CD14-positive monocyte (primary cell): ENCODE results near the gene SLC24A5. TPM values are rescaled to one million over a fixed set of nuclear protein-coding genes. Genes with fewer than 3 reads are reported as not detected.

Experiments used
- DNase-seq, 3 donors: peaks; one replicate each; pipeline ENCODE4 v3.0.0-alpha.2; 2011 to 2022
- H2AFZ ChIP-seq: 2 replicates; pipeline ENCODE4 v1.6.0; 2012; ENCODE audit warnings: mild to moderate bottlenecking, low read depth, low read length, inconsistent platforms; ENCODE audit not compliant: insufficient read depth, poor library complexity, severe bottlenecking
- H3K27ac ChIP-seq, 2 donors: 1 replicate in 1 of 2; 2 replicates in 1 of 2; pipeline ENCODE4 v1.5.1; 2012 to 2013; ENCODE audit warnings: low read length in 2 of 2, control low read depth in 1 of 2, inconsistent platforms in 1 of 2, low read depth in 1 of 2, mild to moderate bottlenecking in 1 of 2
- H3K27me3 ChIP-seq, 2 donors: one replicate each; pipeline versions ENCODE4 v1.6.0 to v1.6.1; 2011 to 2013; ENCODE audit warnings: low read length in 2 of 2; ENCODE audit not compliant: control insufficient read depth in 2 of 2, insufficient read depth in 2 of 2
- H3K36me3 ChIP-seq, 2 donors: replicated peaks in 1 of 2; 1 replicate in 1 of 2; 2 replicates in 1 of 2; pipeline versions ENCODE4 v1.5.1 to v1.6.1; 2012 to 2013; ENCODE audit warnings: low read length in 2 of 2, control low read depth in 1 of 2, inconsistent platforms in 1 of 2, mild to moderate bottlenecking in 1 of 2; ENCODE audit not compliant: insufficient read depth in 2 of 2, control insufficient read depth in 1 of 2
- H3K4me1 ChIP-seq, 2 donors: 1 replicate in 1 of 2; 2 replicates in 1 of 2; pipeline versions ENCODE4 v1.5.1 to v1.6.1; 2012 to 2013; ENCODE audit warnings: low read length in 2 of 2, control low read depth in 1 of 2, inconsistent platforms in 1 of 2, mild to moderate bottlenecking in 1 of 2, moderate library complexity in 1 of 2; ENCODE audit not compliant: insufficient read depth in 2 of 2, control insufficient read depth in 1 of 2
- H3K4me2 ChIP-seq: replicated peaks from 2 replicates; pipeline ENCODE3; 2012; ENCODE audit warnings: low read length, moderate library complexity, mild to moderate bottlenecking; ENCODE audit not compliant: poor library complexity, severe bottlenecking; ENCODE audit errors: extremely low read depth
- H3K4me3 ChIP-seq, 3 experiments: fragments of 200-600 bp in 1 of 3; sonication (generic) in 1 of 3; replicated peaks in 1 of 3; 1 replicate in 2 of 3; 2 replicates in 1 of 3; pipeline ENCODE4 v1.5.1; 2011 to 2013; ENCODE audit warnings: low read length in 3 of 3, mild to moderate bottlenecking in 3 of 3, control low read depth in 2 of 3, low read depth in 2 of 3, inconsistent platforms in 1 of 3, moderate library complexity in 1 of 3
- H3K79me2 ChIP-seq: 2 replicates; pipeline ENCODE4 v1.6.0; 2012; ENCODE audit warnings: mild to moderate bottlenecking, control low read depth, inconsistent platforms, low read length, moderate library complexity; ENCODE audit not compliant: insufficient read depth
- H3K9ac ChIP-seq: 2 replicates; pipeline ENCODE4 v1.6.0; 2017; ENCODE audit warnings: low read length, mild to moderate bottlenecking; ENCODE audit not compliant: insufficient read depth, poor library complexity, severe bottlenecking
- H3K9me3 ChIP-seq, 2 donors: replicated peaks in 1 of 2; 1 replicate in 1 of 2; 2 replicates in 1 of 2; pipeline versions ENCODE4 v1.5.1 to v1.6.1; 2012 to 2013; ENCODE audit warnings: low read length in 2 of 2, control low read depth in 1 of 2; ENCODE audit not compliant: control insufficient read depth in 1 of 2, insufficient read depth in 1 of 2
- H4K20me1 ChIP-seq: 2 replicates; pipeline ENCODE4 v1.6.0; 2012; ENCODE audit warnings: mild to moderate bottlenecking, low read length, control low read depth, moderate library complexity; ENCODE audit not compliant: insufficient read depth
- H3K27ac Mint-ChIP-seq, 7 donors: one replicate each; pipeline ENCODE4 v1.8.0; 2020; ENCODE audit warnings: mild to moderate bottlenecking in 7 of 7, mixed read lengths in 7 of 7, moderate library complexity in 6 of 7, inconsistent platforms in 2 of 7
- H3K27me3 Mint-ChIP-seq, 3 donors: one replicate each; pipeline ENCODE4 v1.8.0; 2021 to 2022; ENCODE audit warnings: low read depth in 3 of 3, mild to moderate bottlenecking in 3 of 3, mixed read lengths in 3 of 3, moderate library complexity in 3 of 3, inconsistent platforms in 1 of 3
- H3K36me3 Mint-ChIP-seq, 2 donors: one replicate each; pipeline ENCODE4 v1.8.0; 2020; ENCODE audit warnings: mixed read lengths in 2 of 2, inconsistent platforms in 1 of 2, mild to moderate bottlenecking in 1 of 2
- H3K4me1 Mint-ChIP-seq: one replicate; pipeline ENCODE4 v1.8.0; 2020; ENCODE audit warnings: mild to moderate bottlenecking, mixed read lengths
- H3K4me3 Mint-ChIP-seq, 2 donors: one replicate each; pipeline ENCODE4 v1.8.0; 2020; ENCODE audit warnings: mild to moderate bottlenecking in 2 of 2, mixed read lengths in 2 of 2, moderate library complexity in 1 of 2
- H3K9me3 Mint-ChIP-seq, 7 donors: one replicate each; pipeline ENCODE4 v1.8.0; 2020 to 2022; ENCODE audit warnings: mixed read lengths in 7 of 7, mild to moderate bottlenecking in 6 of 7, moderate library complexity in 6 of 7, inconsistent platforms in 2 of 7
- WGBS: methylation state at CpG from one replicate; pipeline ENCODE4 v1.1.5; 2013; ENCODE audit warnings: missing lambda C conversion rate; ENCODE audit not compliant: insufficient coverage; 5-methylcytosine and 5-hydroxymethylcytosine counted together
- intact Hi-C, 2 donors: fragments of 100-400 bp; cut with micrococcal nuclease; formaldehyde crosslinking; loops; one replicate each; pipeline versions ENCODE4 v1.15.0 to v1.15.1; 2023
- polyA plus RNA-seq, 3 donors: library from polyadenylated mRNA; depleted of rRNA in 1 of 3; unstranded in 2 of 3; stranded (reverse) in 1 of 3; fragments of 300-500 nt in 2 of 3; fragments of >200 nt in 1 of 3; fragmentation: Illumina TruSeq in 2 of 3; gene quantifications; 1 replicate in 2 of 3; 2 replicates in 1 of 3; pipeline ENCODE4 v1.2.3, GENCODE V29; 2012 to 2021
- TF ChIP-seq, protein P1 (sequence below): fragments of 200-600 bp; IDR thresholded peaks from one replicate; pipeline ENCODE4 v1.8.0; 2022; ENCODE audit warnings: antibody characterized with exemption, mild to moderate bottlenecking

SLC24A5 gene
- polyA plus RNA-seq, 3 donors = not detected

DNA sequence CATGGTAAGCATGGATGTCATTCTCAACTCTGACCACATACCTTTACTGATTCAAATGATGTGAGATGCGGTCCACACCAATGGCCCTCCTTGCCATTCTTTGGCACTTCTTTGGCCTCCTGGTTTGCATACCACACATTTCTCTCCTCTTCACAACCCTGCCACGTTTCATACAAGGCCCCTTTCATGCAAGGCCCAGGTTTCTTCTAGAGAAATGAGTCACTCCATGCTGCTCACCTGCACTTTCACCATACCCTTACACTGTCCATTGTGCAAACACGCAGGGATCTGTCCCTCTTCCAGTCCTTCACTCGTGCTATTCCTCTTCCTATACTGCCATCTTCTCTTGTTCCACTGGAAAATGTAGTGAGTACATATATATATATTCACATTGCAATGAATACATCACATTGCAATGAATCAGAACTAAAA is 24.4 kb upstream of the SLC24A5 start:
- Histone ChIP-seq H3K27ac (no peak overlapping the region), H3K9ac (no peak overlapping the region), H3K4me1 (no peaks in the 10 kb centered on the region), H3K4me2 (no peak overlapping the region), H3K9me3 (no peaks in the 10 kb centered on the region), H3K4me3 (no peak overlapping the region), H3K36me3 (no peaks in the 10 kb centered on the region), H4K20me1 (no peaks in the 10 kb centered on the region), H3K27me3 (no peaks in the 10 kb centered on the region), H2AFZ (no peak overlapping the region), H3K79me2 (no peaks in the 10 kb centered on the region)
- no peak for DNase-seq
- H3K4me1 Mint-ChIP-seq = no peaks in the 10 kb centered on the region
- 90% methylated on average over 1 of the region's 4 CpGs for WGBS
- intact Hi-C loops = no loop called here
- H3K36me3 Mint-ChIP-seq = no peaks in the 10 kb centered on the region
- H3K27me3 Mint-ChIP-seq = peaks cover 2 to 5% (median 4%) of the 10 kb centered on the region in 3 donors
- no peak overlapping the region for H3K4me3 Mint-ChIP-seq
- no peak overlapping the region for H3K27ac Mint-ChIP-seq
- TF ChIP-seq, protein P1, sequence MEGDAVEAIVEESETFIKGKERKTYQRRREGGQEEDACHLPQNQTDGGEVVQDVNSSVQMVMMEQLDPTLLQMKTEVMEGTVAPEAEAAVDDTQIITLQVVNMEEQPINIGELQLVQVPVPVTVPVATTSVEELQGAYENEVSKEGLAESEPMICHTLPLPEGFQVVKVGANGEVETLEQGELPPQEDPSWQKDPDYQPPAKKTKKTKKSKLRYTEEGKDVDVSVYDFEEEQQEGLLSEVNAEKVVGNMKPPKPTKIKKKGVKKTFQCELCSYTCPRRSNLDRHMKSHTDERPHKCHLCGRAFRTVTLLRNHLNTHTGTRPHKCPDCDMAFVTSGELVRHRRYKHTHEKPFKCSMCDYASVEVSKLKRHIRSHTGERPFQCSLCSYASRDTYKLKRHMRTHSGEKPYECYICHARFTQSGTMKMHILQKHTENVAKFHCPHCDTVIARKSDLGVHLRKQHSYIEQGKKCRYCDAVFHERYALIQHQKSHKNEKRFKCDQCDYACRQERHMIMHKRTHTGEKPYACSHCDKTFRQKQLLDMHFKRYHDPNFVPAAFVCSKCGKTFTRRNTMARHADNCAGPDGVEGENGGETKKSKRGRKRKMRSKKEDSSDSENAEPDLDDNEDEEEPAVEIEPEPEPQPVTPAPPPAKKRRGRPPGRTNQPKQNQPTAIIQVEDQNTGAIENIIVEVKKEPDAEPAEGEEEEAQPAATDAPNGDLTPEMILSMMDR = no peak
- peaks cover 0 to 4% (median 0%) of the 10 kb centered on the region in 7 donors for H3K9me3 Mint-ChIP-seq

DNA sequence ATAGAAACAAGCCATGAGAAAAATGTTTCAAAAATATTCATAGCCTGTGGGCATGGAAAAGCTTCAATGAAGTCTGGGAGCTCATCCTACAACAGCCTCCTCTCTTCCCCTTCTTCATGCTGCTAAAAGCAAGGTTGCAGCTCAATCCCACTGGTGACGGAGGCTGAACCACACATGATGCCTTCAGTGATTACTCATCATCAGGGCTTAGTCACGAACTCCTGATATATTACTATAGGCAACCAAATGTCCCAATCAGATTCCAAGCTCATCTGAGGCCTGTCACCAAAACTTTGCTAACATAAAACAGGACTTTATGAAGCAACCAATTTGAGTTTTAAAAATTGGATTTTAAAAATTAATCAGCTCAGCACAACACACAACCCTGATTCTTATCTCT is 24.0 kb upstream of the SLC24A5 start:
- Histone ChIP-seq H3K9me3 (no peaks in the 10 kb centered on the region), H3K79me2 (no peaks in the 10 kb centered on the region), H3K27ac (no peak overlapping the region), H3K27me3 (no peaks in the 10 kb centered on the region), H3K9ac (no peak overlapping the region), H3K4me1 (no peaks in the 10 kb centered on the region), H2AFZ (no peak overlapping the region), H3K4me2 (no peak overlapping the region), H4K20me1 (no peaks in the 10 kb centered on the region), H3K4me3 (no peak overlapping the region), H3K36me3 (no peaks in the 10 kb centered on the region)
- H3K27me3 Mint-ChIP-seq = peaks cover 2 to 5% (median 4%) of the 10 kb centered on the region in 3 donors
- H3K9me3 Mint-ChIP-seq = peaks cover 0 to 4% (median 0%) of the 10 kb centered on the region in 7 donors
- no peaks in the 10 kb centered on the region for H3K36me3 Mint-ChIP-seq
- H3K27ac Mint-ChIP-seq = no peak overlapping the region
- WGBS = 89% methylated on average over 1 of the region's 2 CpGs
- intact Hi-C loops = no loop called here
- DNase-seq = no peak
- no peak overlapping the region for H3K4me3 Mint-ChIP-seq
- no peaks in the 10 kb centered on the region for H3K4me1 Mint-ChIP-seq
- TF ChIP-seq, protein P1 = no peak
